Sigmoid colon (tissue), 7 donors: ENCODE measurements around the gene SMG9. TPM values are rescaled to one million over a fixed set of nuclear protein-coding genes. Genes with fewer than 3 reads are reported as not detected.
A peak's percentile ranks its signal among the peaks of the same experiment; 100 is the strongest.

Source experiments
- DNase-seq: peaks from one replicate; pipeline ENCODE4 v3.0.0-alpha.2; 2019
- H3K27ac ChIP-seq, 4 donors: fragments of 200-600 bp; sonication (generic); one replicate each; pipeline ENCODE4 v1.5.1; 2016 to 2019; ENCODE audit warnings: mild to moderate bottlenecking in 1 of 4
- H3K27me3 ChIP-seq, 3 donors: fragments of 200-600 bp; sonication (generic); one replicate each; pipeline ENCODE4 v1.5.1; 2019; ENCODE audit warnings: mild to moderate bottlenecking in 1 of 3
- H3K36me3 ChIP-seq, 4 donors: fragments of 200-600 bp; sonication (generic); one replicate each; pipeline ENCODE4 v1.5.1; 2016 to 2019
- H3K4me1 ChIP-seq, 4 donors: fragments of 200-600 bp; sonication (generic); one replicate each; pipeline ENCODE4 v1.5.1; 2017 to 2019
- H3K4me3 ChIP-seq, 4 donors: fragments of 200-600 bp; sonication (generic); one replicate each; pipeline ENCODE4 v1.5.1; 2017 to 2019; ENCODE audit warnings: mild to moderate bottlenecking in 2 of 4, moderate library complexity in 1 of 4
- H3K9me3 ChIP-seq, 4 donors: fragments of 200-600 bp in 3 of 4; sonication (generic) in 3 of 4; one replicate each; pipeline versions ENCODE4 v1.5.1 to v1.6.1; 2013 to 2019
- EP300 ChIP-seq, 4 donors: sonication (generic); formaldehyde crosslinking; IDR thresholded peaks; one replicate each; pipeline ENCODE4 v1.6.1; 2017; ENCODE audit warnings: antibody characterized with exemption in 4 of 4
- POLR2A ChIP-seq, 2 donors: fragments of 450-650 bp; IDR thresholded peaks; one replicate each; pipeline ENCODE4 v1.6.1; 2016; ENCODE audit warnings: antibody characterized with exemption in 2 of 2, mild to moderate bottlenecking in 2 of 2, moderate library complexity in 2 of 2
- POLR2AphosphoS5 ChIP-seq, 4 donors: sonication (generic); formaldehyde crosslinking; IDR thresholded peaks; one replicate each; pipeline ENCODE4 v1.6.1; 2017; ENCODE audit warnings: antibody characterized with exemption in 4 of 4
- WGBS, 2 donors: extraction: QIAGEN DNeasy Blood & Tissue Kit; methylation state at CpG; one replicate each; pipeline ENCODE4 v1.1.7; 2013; 5-methylcytosine and 5-hydroxymethylcytosine counted together
- intact Hi-C: fragments of 100-400 bp; cut with DNase I; formaldehyde crosslinking; loops from one replicate; pipeline ENCODE4 v1.15.1; 2023
- polyA plus RNA-seq, 3 donors: library from polyadenylated mRNA; stranded (reverse); fragments of 200-250 nt; gene quantifications; one replicate each; pipeline ENCODE4 v1.2.3, GENCODE V29; 2013
- total RNA-seq, 4 donors: library from RNA; depleted of rRNA; stranded (reverse); fragments of >200 nt; gene quantifications; one replicate each; pipeline ENCODE4 v1.1.0, GENCODE V29; 2016
- TF ChIP-seq, protein P1 (sequence below), 4 experiments: fragments of 450-650 bp in 3 of 4; fragments of 200-600 bp in 1 of 4; IDR thresholded peaks; one replicate each; pipeline ENCODE4 v1.5.1; 2016 to 2019; ENCODE audit warnings: antibody characterized with exemption in 4 of 4, mild to moderate bottlenecking in 3 of 4, moderate library complexity in 2 of 4
- donor health status: healthy with polysubstance abuse.
- donor health status: Bipolar disorder and iron deficiency.
- donor health status: healthy.

The SMG9 gene
- total and polyA plus RNA-seq, 7 donors = 5.6 to 36.5 (median 12.5) TPM

GRCh38 chr19:43762814-43763213 lies 8.1 kb upstream of the SMG9 start:
- intact Hi-C loops = no loop called here
- H3K4me1 ChIP-seq = peaks cover 0 to 10% (median 0%) of the 10 kb centered on the region in 4 donors
- no peak overlapping the region for H3K27ac ChIP-seq
- TF ChIP-seq, protein P1, sequence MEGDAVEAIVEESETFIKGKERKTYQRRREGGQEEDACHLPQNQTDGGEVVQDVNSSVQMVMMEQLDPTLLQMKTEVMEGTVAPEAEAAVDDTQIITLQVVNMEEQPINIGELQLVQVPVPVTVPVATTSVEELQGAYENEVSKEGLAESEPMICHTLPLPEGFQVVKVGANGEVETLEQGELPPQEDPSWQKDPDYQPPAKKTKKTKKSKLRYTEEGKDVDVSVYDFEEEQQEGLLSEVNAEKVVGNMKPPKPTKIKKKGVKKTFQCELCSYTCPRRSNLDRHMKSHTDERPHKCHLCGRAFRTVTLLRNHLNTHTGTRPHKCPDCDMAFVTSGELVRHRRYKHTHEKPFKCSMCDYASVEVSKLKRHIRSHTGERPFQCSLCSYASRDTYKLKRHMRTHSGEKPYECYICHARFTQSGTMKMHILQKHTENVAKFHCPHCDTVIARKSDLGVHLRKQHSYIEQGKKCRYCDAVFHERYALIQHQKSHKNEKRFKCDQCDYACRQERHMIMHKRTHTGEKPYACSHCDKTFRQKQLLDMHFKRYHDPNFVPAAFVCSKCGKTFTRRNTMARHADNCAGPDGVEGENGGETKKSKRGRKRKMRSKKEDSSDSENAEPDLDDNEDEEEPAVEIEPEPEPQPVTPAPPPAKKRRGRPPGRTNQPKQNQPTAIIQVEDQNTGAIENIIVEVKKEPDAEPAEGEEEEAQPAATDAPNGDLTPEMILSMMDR (IDR thresholded peaks at IDR 0.05) = no peak
- TF ChIP-seq POLR2AphosphoS5 (IDR thresholded peaks at IDR 0.05) = no peak
- TF ChIP-seq POLR2A (IDR thresholded peaks at IDR 0.05) = no peak
- TF ChIP-seq EP300 (IDR thresholded peaks at IDR 0.05) = no peak
- DNase-seq = no peak
- no peaks in the 10 kb centered on the region for H3K9me3 ChIP-seq
- 71 to 91% methylated on average over 3 of the region's 3 CpGs for WGBS, 2 donors
- no peaks in the 10 kb centered on the region for H3K27me3 ChIP-seq
- H3K36me3 ChIP-seq = no peaks in the 10 kb centered on the region
- no peak overlapping the region for H3K4me3 ChIP-seq

DNA sequence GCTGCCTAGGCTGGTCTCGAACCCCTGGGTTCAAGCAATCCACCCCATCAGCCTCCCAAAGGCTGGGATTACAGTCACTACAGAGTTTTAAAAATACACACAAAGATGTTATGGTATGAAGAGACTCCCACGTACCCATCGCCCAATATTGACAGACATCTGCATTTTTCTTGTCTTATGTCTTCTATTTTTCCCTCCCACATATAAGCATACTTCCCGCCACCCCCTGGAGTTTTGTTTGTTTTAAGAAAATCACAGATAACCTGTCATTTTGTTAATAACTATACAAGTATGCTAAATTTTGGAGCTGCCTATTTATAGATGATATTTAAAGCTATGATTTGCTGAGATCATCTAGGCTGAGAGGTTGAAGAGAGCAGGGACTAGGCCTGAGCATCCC lies 6.2 kb upstream of the SMG9 start:
- Histone ChIP-seq H3K4me1 (peaks cover 0 to 12% (median 0%) of the 10 kb centered on the region in 4 donors), H3K36me3 (no peaks in the 10 kb centered on the region), H3K27me3 (no peaks in the 10 kb centered on the region), H3K27ac (no peak overlapping the region), H3K9me3 (no peaks in the 10 kb centered on the region), H3K4me3 (no peak overlapping the region)
- no peak for DNase-seq
- intact Hi-C loops = no loop called here
- 90 to 96% methylated on average over 4 of the region's 4 CpGs for WGBS, 2 donors
- TF ChIP-seq EP300 (IDR thresholded peaks at IDR 0.05) (no peak), POLR2A (IDR thresholded peaks at IDR 0.05) (no peak), POLR2AphosphoS5 (IDR thresholded peaks at IDR 0.05) (no peak)
- TF ChIP-seq, protein P1 (IDR thresholded peaks at IDR 0.05) = no peak

DNA sequence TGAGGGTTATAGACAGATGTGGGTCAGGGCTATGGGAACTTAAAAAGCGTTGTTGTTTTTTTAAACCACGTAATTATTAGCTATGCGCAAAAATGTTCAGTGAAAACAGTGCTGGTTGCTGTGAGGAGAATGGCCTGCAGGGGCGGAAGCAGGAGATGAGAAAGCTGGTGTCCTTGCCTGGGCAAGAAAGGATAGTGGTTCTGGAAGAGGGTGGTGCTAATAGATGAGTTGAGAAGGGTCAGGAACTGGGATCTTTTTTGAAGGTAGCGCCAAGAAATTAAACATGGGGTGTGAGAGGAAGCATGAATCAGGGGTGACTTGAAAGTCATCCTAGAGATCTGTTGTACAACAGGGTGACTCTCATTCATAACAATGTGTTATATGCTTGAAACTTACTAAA lies 4.8 kb upstream of the SMG9 start:
- no peak for TF ChIP-seq POLR2AphosphoS5 (IDR thresholded peaks at IDR 0.05)
- TF ChIP-seq, protein P1 (IDR thresholded peaks at IDR 0.05) = no peak
- TF ChIP-seq EP300 (IDR thresholded peaks at IDR 0.05) = no peak
- no peak for TF ChIP-seq POLR2A (IDR thresholded peaks at IDR 0.05)
- H3K4me3 ChIP-seq = no peak overlapping the region
- WGBS, 2 donors = 79 to 81% methylated on average over 5 of the region's 5 CpGs
- no peak for DNase-seq
- peaks cover 0 to 18% (median 8%) of the 10 kb centered on the region in 4 donors for H3K4me1 ChIP-seq
- no peak overlapping the region for H3K27ac ChIP-seq
- H3K36me3 ChIP-seq = no peaks in the 10 kb centered on the region
- H3K27me3 ChIP-seq = no peaks in the 10 kb centered on the region
- no peaks in the 10 kb centered on the region for H3K9me3 ChIP-seq
- intact Hi-C loops = no loop called here

DNA sequence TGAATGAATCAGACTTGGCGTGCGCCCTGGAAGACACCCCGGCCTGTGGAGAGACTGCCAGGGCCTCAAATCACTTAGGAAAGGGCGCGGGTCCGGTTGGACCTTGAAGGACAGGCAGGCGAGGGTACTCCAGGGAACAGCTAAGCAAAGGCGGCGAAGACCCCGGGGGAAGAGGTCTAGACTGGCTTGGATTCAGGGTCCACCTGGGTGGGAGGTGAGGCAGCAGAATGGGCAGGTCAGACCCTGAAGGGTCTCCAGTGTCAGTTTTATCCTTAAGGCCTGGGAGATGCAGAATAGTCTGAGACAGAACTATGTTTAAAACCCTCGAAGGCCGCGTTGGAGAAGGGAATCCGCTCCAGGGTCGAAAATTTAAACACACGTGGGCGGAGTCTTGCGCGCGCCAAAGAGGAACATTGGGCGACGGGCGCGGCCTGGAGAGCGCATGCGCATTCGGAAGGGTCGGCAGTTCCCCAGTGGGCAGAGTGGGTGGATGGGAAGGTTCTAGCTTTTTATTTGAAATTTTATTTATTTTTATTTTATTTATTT lies 567 bp upstream of the SMG9 start:
- WGBS, 2 donors = 0% methylated on average over 28 of the region's 28 CpGs
- Histone ChIP-seq H3K4me1 (peaks cover 0 to 41% (median 28%) of the 10 kb centered on the region in 4 donors), H3K9me3 (no peaks in the 10 kb centered on the region), H3K36me3 (peaks cover 0 to 4% (median 2%) of the 10 kb centered on the region in 4 donors), H3K4me3 (peak overlapping the region; percentile 67 to 78 (median 73)), H3K27me3 (no peaks in the 10 kb centered on the region), H3K27ac (peak overlapping the region; percentile 98 to 99 (median 99))
- TF ChIP-seq POLR2AphosphoS5 (IDR thresholded peaks at IDR 0.05) = no peak
- no peak for TF ChIP-seq POLR2A (IDR thresholded peaks at IDR 0.05)
- TF ChIP-seq, protein P1 (IDR thresholded peaks at IDR 0.05) = no peak
- TF ChIP-seq EP300 (IDR thresholded peaks at IDR 0.05) = no peak
- intact Hi-C loops = loop anchor here (2.0 kb wide), 1 partner anchor 87 kb away; no protein-coding TSS in a partner anchor
- DNase-seq = peak; percentile 90

- 1% methylated on average over 11 of the region's 11 CpGs for WGBS, 2 donors
- intact Hi-C loops = loop anchor here (2.0 kb wide), 1 partner anchor 85 kb away; no protein-coding TSS in a partner anchor
Measured at GRCh38 chr19:43754253-43754502, 584 bp downstream of the SMG9 start.

More at GRCh38 chr19:43754253-43754502, 584 bp downstream of the SMG9 start:
- Histone ChIP-seq H3K4me1 (peaks cover 0 to 41% (median 28%) of the 10 kb centered on the region in 4 donors), H3K36me3 (peaks cover 6 to 15% (median 10%) of the 10 kb centered on the region in 4 donors), H3K9me3 (no peaks in the 10 kb centered on the region), H3K4me3 (peak overlapping the region; percentile 67 to 78 (median 73)), H3K27me3 (no peaks in the 10 kb centered on the region), H3K27ac (peak overlapping the region; percentile 98 to 99 (median 99))
- TF ChIP-seq, protein P1 (IDR thresholded peaks at IDR 0.05) = no peak
- no peak for TF ChIP-seq EP300 (IDR thresholded peaks at IDR 0.05)
- no peak for TF ChIP-seq POLR2AphosphoS5 (IDR thresholded peaks at IDR 0.05)
- no peak for TF ChIP-seq POLR2A (IDR thresholded peaks at IDR 0.05)
- no peak for DNase-seq
